ENCODE measurements around the gene SLC35D2.
A peak's percentile ranks its signal among the peaks of the same experiment; 100 is the strongest.

SLC35D2 gene

GRCh38 chr9:96418083-96418919 is 34.8 kb upstream of the SLC35D2 start, which contains the start of gene ZNF367:
TSS of gene ZNF367 (minus strand) at chr9:96418370. CDS start at chr9:96418032, 338 bp downstream.
- TF ChIP-seq TAF1 (IDR thresholded peaks at IDR 0.05; ENCODE audit: borderline replicate concordance, insufficient read depth, low read length) (peak; percentile 41; the same call in 1 of the 2 replicates), POLR2AphosphoS5 (IDR thresholded peaks at IDR 0.05; ENCODE audit: low read depth, low read length) (peak; percentile 44; the same call in 1 of the 2 replicates), REST (IDR thresholded peaks at IDR 0.05; ENCODE audit: insufficient read depth in 1 of 2, low read depth in 2 of 2, low read length in 2 of 2) (no peak), SIN3A (IDR thresholded peaks at IDR 0.05; ENCODE audit: borderline replicate concordance, insufficient read depth, low read length) (peak; percentile 82; the same call in 1 of the 2 replicates)

- TF ChIP-seq FOXP2 (optimal IDR thresholded peaks at IDR 0.05; ENCODE audit: borderline replicate concordance, extremely low read depth, extremely low read length, insufficient read depth): no peak
- TF ChIP-seq TAF1 (IDR thresholded peaks at IDR 0.05; ENCODE audit: borderline replicate concordance, insufficient read depth, low read length): no peak
- TF ChIP-seq POLR2AphosphoS5 (IDR thresholded peaks at IDR 0.05; ENCODE audit: low read depth, low read length): no peak
- no peak for TF ChIP-seq REST (IDR thresholded peaks at IDR 0.05; ENCODE audit: insufficient read depth in 1 of 2, low read depth in 2 of 2, low read length in 2 of 2)
- TF ChIP-seq SIN3A (IDR thresholded peaks at IDR 0.05; ENCODE audit: borderline replicate concordance, insufficient read depth, low read length): no peak
Measured at GRCh38 chr9:96417661-96418082, 34.2 kb upstream of the SLC35D2 start.

GRCh38 chr9:96417051-96417586 is 33.6 kb upstream of the SLC35D2 start:
- no peak for TF ChIP-seq TAF1 (IDR thresholded peaks at IDR 0.05; ENCODE audit: borderline replicate concordance, insufficient read depth, low read length)
- no peak for TF ChIP-seq REST (IDR thresholded peaks at IDR 0.05; ENCODE audit: insufficient read depth in 1 of 2, low read depth in 2 of 2, low read length in 2 of 2)
- TF ChIP-seq FOXP2 (optimal IDR thresholded peaks at IDR 0.05; ENCODE audit: borderline replicate concordance, extremely low read depth, extremely low read length, insufficient read depth): peak; percentile 76
- no peak for TF ChIP-seq POLR2AphosphoS5 (IDR thresholded peaks at IDR 0.05; ENCODE audit: low read depth, low read length)
- no peak for TF ChIP-seq SIN3A (IDR thresholded peaks at IDR 0.05; ENCODE audit: borderline replicate concordance, insufficient read depth, low read length)

- TF ChIP-seq SIN3A (IDR thresholded peaks at IDR 0.05; ENCODE audit: borderline replicate concordance, insufficient read depth, low read length): no peak
- TF ChIP-seq TAF1 (IDR thresholded peaks at IDR 0.05; ENCODE audit: borderline replicate concordance, insufficient read depth, low read length): no peak
- TF ChIP-seq REST (IDR thresholded peaks at IDR 0.05; ENCODE audit: insufficient read depth in 1 of 2, low read depth in 2 of 2, low read length in 2 of 2): no peak
- TF ChIP-seq FOXP2 (optimal IDR thresholded peaks at IDR 0.05; ENCODE audit: borderline replicate concordance, extremely low read depth, extremely low read length, insufficient read depth): no peak
- no peak for TF ChIP-seq POLR2AphosphoS5 (IDR thresholded peaks at IDR 0.05; ENCODE audit: low read depth, low read length)
Measured at GRCh38 chr9:96413302-96414221, 30.1 kb upstream of the SLC35D2 start.

Data from PFSK-1 (cell line).